GM23338 (cell line): ENCODE results near the gene TJAP1. TPM values are rescaled to one million over a fixed set of nuclear protein-coding genes. Genes with fewer than 3 reads are reported as not detected.

ENCODE experiments used
- ATAC-seq: fragments of 200-7000 bp; cut with Tn5 transposase; 3 replicates; pipeline ENCODE4 v1.9.1; 2020
- DNase-seq: peaks from one replicate; pipeline ENCODE4 v3.0.0-alpha.2; 2015; ENCODE audit warnings: low spot score
- H2AFZ ChIP-seq: fragments of 200-600 bp; sonication (generic); 2 replicates; pipeline ENCODE4 v1.8.0; 2016; ENCODE audit warnings: antibody characterized with exemption, mild to moderate bottlenecking, moderate library complexity
- H3F3A ChIP-seq: fragments of 200-600 bp; sonication (generic); replicated peaks from 2 replicates; pipeline ENCODE4 v1.8.0; 2017; ENCODE audit warnings: antibody characterized with exemption, mixed run types, low read depth
- H3K27ac ChIP-seq: fragments of 200-600 bp; sonication (generic); 2 replicates; pipeline ENCODE4 v1.6.1; 2016; ENCODE audit warnings: low read depth
- H3K27me3 ChIP-seq: fragments of 200-600 bp; sonication (generic); 2 replicates; pipeline ENCODE4 v1.8.0; 2016; ENCODE audit warnings: mild to moderate bottlenecking, mixed run types, moderate library complexity; ENCODE audit not compliant: insufficient read depth
- H3K36me3 ChIP-seq: fragments of 200-600 bp; sonication (generic); 2 replicates; pipeline ENCODE4 v1.8.0; 2016; ENCODE audit warnings: mild to moderate bottlenecking; ENCODE audit not compliant: insufficient read depth
- H3K4me1 ChIP-seq: fragments of 200-600 bp; sonication (generic); 2 replicates; pipeline ENCODE4 v1.8.0; 2016; ENCODE audit warnings: mild to moderate bottlenecking, moderate library complexity; ENCODE audit not compliant: insufficient read depth
- H3K4me2 ChIP-seq: fragments of 200-600 bp; sonication (generic); 2 replicates; pipeline ENCODE4 v1.7.1; 2017; ENCODE audit warnings: mixed run types
- H3K4me3 ChIP-seq: fragments of 200-600 bp; sonication (generic); 2 replicates; pipeline ENCODE4 v1.6.1; 2016; ENCODE audit warnings: mixed run types
- H3K79me2 ChIP-seq: fragments of 200-600 bp; sonication (generic); replicated peaks from 2 replicates; pipeline ENCODE4 v1.8.0; 2017; ENCODE audit warnings: mild to moderate bottlenecking; ENCODE audit not compliant: insufficient read depth
- H3K9me2 ChIP-seq: fragments of 200-600 bp; sonication (generic); 2 replicates; pipeline ENCODE4 v1.8.0; 2017; ENCODE audit not compliant: insufficient read depth
- H4K20me1 ChIP-seq: fragments of 200-600 bp; sonication (generic); replicated peaks from 2 replicates; pipeline ENCODE4 v1.8.0; 2017; ENCODE audit warnings: mild to moderate bottlenecking; ENCODE audit not compliant: insufficient read depth
- H3K27ac Mint-ChIP-seq: 2 replicates; pipeline ENCODE4 v1.8.0; 2020; ENCODE audit warnings: inconsistent platforms, mild to moderate bottlenecking, moderate library complexity, mixed read lengths
- H3K27me3 Mint-ChIP-seq: 3 replicates; pipeline ENCODE4 v1.8.0; 2022; ENCODE audit warnings: low read depth, mild to moderate bottlenecking, moderate library complexity, mixed read lengths, inconsistent platforms; ENCODE audit not compliant: insufficient read depth, poor library complexity
- H3K36me3 Mint-ChIP-seq: 3 replicates; pipeline ENCODE4 v1.8.0; 2021; ENCODE audit warnings: low read depth, mild to moderate bottlenecking, inconsistent platforms, moderate library complexity, mixed read lengths
- H3K4me1 Mint-ChIP-seq: 3 replicates; pipeline ENCODE4 v1.8.0; 2020; ENCODE audit warnings: mild to moderate bottlenecking, inconsistent platforms, mixed read lengths
- H3K4me3 Mint-ChIP-seq: 3 replicates; pipeline ENCODE4 v1.8.0; 2021; ENCODE audit warnings: moderate library complexity, mild to moderate bottlenecking, inconsistent platforms, mixed read lengths
- H3K9me3 Mint-ChIP-seq: 3 replicates; pipeline ENCODE4 v1.8.0; 2020; ENCODE audit warnings: moderate library complexity, mild to moderate bottlenecking, inconsistent platforms, mixed read lengths
- CREB1 ChIP-seq: fragments of 250-450 bp; sonication (Bioruptor Pico); IDR thresholded peaks from 2 replicates; pipeline ENCODE4 v1.5.0; 2020; ENCODE audit warnings: low read depth, mild to moderate bottlenecking, moderate library complexity
- CTCF ChIP-seq, 2 experiments: fragments of 200-600 bp in 1 of 2; sonication (generic) in 1 of 2; conservative IDR thresholded peaks; 2 replicates each; pipeline versions ENCODE4 v1.5.1 to v1.6.1; 2016 to 2017; ENCODE audit warnings: antibody characterized with exemption in 2 of 2, low read depth in 2 of 2, mild to moderate bottlenecking in 2 of 2, moderate library complexity in 1 of 2
- ETS1 ChIP-seq: IDR thresholded peaks from 2 replicates; pipeline ENCODE4 v1.6.1; 2016; ENCODE audit warnings: antibody characterized with exemption
- EZH2 ChIP-seq: fragments of 200-600 bp; sonication (generic); IDR thresholded peaks from one replicate; pipeline ENCODE4 v1.8.0; 2017; ENCODE audit warnings: antibody characterized with exemption, mild to moderate bottlenecking, low read depth; ENCODE audit not compliant: unreplicated experiment
- EZH2phosphoT487 ChIP-seq: fragments of 200-600 bp; sonication (generic); IDR thresholded peaks from one replicate; pipeline ENCODE4 v1.8.1; 2018; ENCODE audit warnings: antibody characterized with exemption; ENCODE audit not compliant: unreplicated experiment
- JUNB ChIP-seq: IDR thresholded peaks from one replicate; pipeline ENCODE4 v1.6.1; 2016; ENCODE audit warnings: antibody characterized with exemption; ENCODE audit not compliant: unreplicated experiment
- NANOG ChIP-seq: IDR thresholded peaks from 2 replicates; pipeline ENCODE4 v1.6.1; 2016; ENCODE audit warnings: antibody characterized with exemption, borderline replicate concordance
- POLR2AphosphoS5 ChIP-seq: IDR thresholded peaks from 2 replicates; pipeline ENCODE4 v1.6.1; 2016; ENCODE audit warnings: antibody characterized with exemption, low read depth
- REST ChIP-seq: IDR thresholded peaks from one replicate; pipeline ENCODE4 v1.6.1; 2018; ENCODE audit warnings: antibody characterized with exemption; ENCODE audit not compliant: unreplicated experiment
- STAT1 ChIP-seq: IDR thresholded peaks from one replicate; pipeline ENCODE4 v1.6.1; 2016; ENCODE audit warnings: antibody characterized with exemption; ENCODE audit not compliant: unreplicated experiment
- ZNF114 ChIP-seq: fragments of 250-450 bp; sonication (Bioruptor Pico); IDR thresholded peaks from 2 replicates; pipeline ENCODE4 v1.5.0; 2020; ENCODE audit warnings: mild to moderate bottlenecking, moderate library complexity
- ZNF331 ChIP-seq: fragments of 250-450 bp; sonication (Bioruptor Pico); IDR thresholded peaks from 2 replicates; pipeline ENCODE4 v1.5.0; 2020; ENCODE audit warnings: low read depth, mild to moderate bottlenecking, moderate library complexity
- ZNF462 ChIP-seq: fragments of 250-450 bp; sonication (Bioruptor Pico); IDR thresholded peaks from 2 replicates; pipeline ENCODE4 v1.5.0; 2020; ENCODE audit warnings: mild to moderate bottlenecking, moderate library complexity
- polyA plus RNA-seq: library from polyadenylated mRNA; unstranded; fragments of >200 nt; fragmentation: Nextera tagmentation; extraction: Ambion mirVana; gene quantifications from 2 replicates; pipeline ENCODE4 v1.2.1, GENCODE V29; 2016
- total RNA-seq: library from RNA; depleted of rRNA; stranded (reverse); fragments of >200 nt; shearing (Covaris generic); gene quantifications from 2 replicates; pipeline ENCODE4 v1.2.3, GENCODE V29; 2014

Gene TJAP1
- total and polyA plus RNA-seq, 2 experiments from 2014 or later, result 17.6 to 34.3 TPM

- Histone ChIP-seq H3K4me1 (peaks cover 15% of the 10 kb centered on the region), H3K36me3 (peaks cover 2% of the 10 kb centered on the region; the same call in 1 of the 2 replicates), H3K9me2 (no peaks in the 10 kb centered on the region), H4K20me1 (peaks cover 6% of the 10 kb centered on the region), H3F3A (no peaks in the 10 kb centered on the region), H3K79me2 (peaks cover 20% of the 10 kb centered on the region), H3K4me2 (no peak overlapping the region), H2AFZ (no peak overlapping the region), H3K27me3 (no peaks in the 10 kb centered on the region), H3K27ac (no peak overlapping the region), H3K4me3 (no peak overlapping the region)
- H3K9me3 Mint-ChIP-seq, result no peaks in the 10 kb centered on the region
- TF ChIP-seq CREB1, result no peak
- no peak for TF ChIP-seq ZNF462 (CRISPR knock-in tag)
- TF ChIP-seq ETS1, result no peak
- TF ChIP-seq REST, result no peak
- no peak for TF ChIP-seq ZNF331 (CRISPR knock-in tag)
- TF ChIP-seq NANOG, result no peak
- TF ChIP-seq JUNB, result no peak
- TF ChIP-seq STAT1, result no peak
- no peak for TF ChIP-seq ZNF114 (CRISPR knock-in tag)
- TF ChIP-seq POLR2AphosphoS5, result no peak
- TF ChIP-seq CTCF (conservative IDR thresholded peaks at IDR 0.05; ENCODE audit: low read depth in 2 of 2), result no peak
- TF ChIP-seq EZH2, result no peak
- TF ChIP-seq EZH2phosphoT487, result no peak
- no peak for ATAC-seq
- peaks cover 41% of the 10 kb centered on the region for H3K36me3 Mint-ChIP-seq
- H3K27ac Mint-ChIP-seq, result no peak overlapping the region
- peaks cover 20% of the 10 kb centered on the region for H3K4me1 Mint-ChIP-seq
- H3K4me3 Mint-ChIP-seq, result no peak overlapping the region
- DNase-seq, result no peak
- H3K27me3 Mint-ChIP-seq, result peaks cover 9% of the 10 kb centered on the region
These were observed 20.3 kb downstream of the TJAP1 start for GRCh38 chr6:43497689-43498088.
